GM18868 (cell line): ENCODE results near the gene BAIAP2L2.
A peak's percentile ranks its signal among the peaks of the same experiment; 100 is the strongest.

Experiments
- ATAC-seq: cut with Tn5 transposase; IDR thresholded peaks from one replicate; pipeline ENCODE4 v1.9.1; 2021; ENCODE audit warnings: mild to moderate bottlenecking, moderate library complexity; ENCODE audit not compliant: unreplicated experiment

BAIAP2L2 gene

GRCh38 chr22:38069372-38070249 is 40.9 kb downstream of the BAIAP2L2 start:
- ATAC-seq, result no peak

- no peak for ATAC-seq
Measured at GRCh38 chr22:38068641-38069371, 41.7 kb downstream of the BAIAP2L2 start.

GRCh38 chr22:38067761-38068360 is 42.6 kb downstream of the BAIAP2L2 start:
- no peak for ATAC-seq

GRCh38 chr22:38067028-38067415 is 43.5 kb downstream of the BAIAP2L2 start:
- ATAC-seq, result no peak

GRCh38 chr22:38066381-38067027 is 44.0 kb downstream of the BAIAP2L2 start:
- ATAC-seq, result no peak

- no peak for ATAC-seq
Measured at GRCh38 chr22:38065539-38065938, 44.9 kb downstream of the BAIAP2L2 start.

- no peak for ATAC-seq
Measured at GRCh38 chr22:38062791-38063190, 47.7 kb downstream of the BAIAP2L2 start.

GRCh38 chr22:38056969-38057891 is 53.3 kb downstream of the BAIAP2L2 start, which contains the start of gene PICK1:
PICK1 (plus strand) TSS chr22:38057404; CDS start chr22:38057810, 406 bp downstream.
- peak; percentile 53 for ATAC-seq

- peak; percentile 51 for ATAC-seq
Measured at GRCh38 chr22:38051900-38052862, 58.3 kb downstream of the BAIAP2L2 start.

- ATAC-seq, result no peak
Measured at GRCh38 chr22:38051261-38051660, 59.2 kb downstream of the BAIAP2L2 start.

- ATAC-seq, result no peak
Measured at GRCh38 chr22:38050720-38051119, 59.8 kb downstream of the BAIAP2L2 start.

- no peak for ATAC-seq
Measured at GRCh38 chr22:38049812-38050619, 60.5 kb downstream of the BAIAP2L2 start.

- ATAC-seq, result no peak
Measured at GRCh38 chr22:38046070-38046748, 64.3 kb downstream of the BAIAP2L2 start.

- no peak for ATAC-seq
Measured at GRCh38 chr22:38043151-38044039, 67.1 kb downstream of the BAIAP2L2 start.

GRCh38 chr22:38042488-38042790 is 68.0 kb downstream of the BAIAP2L2 start:
- ATAC-seq, result no peak

- ATAC-seq, result no peak
Measured at GRCh38 chr22:38041760-38042487, 68.6 kb downstream of the BAIAP2L2 start.
